AG10803 (cell line): Measurements from ENCODE around the gene PCSK1.
A peak's percentile ranks its signal among the peaks of the same experiment; 100 is the strongest.

Experiments
- DNase-seq: peaks from one replicate; pipeline ENCODE4 v3.0.0; 2010; ENCODE audit warnings: low read depth
- H3K4me3 ChIP-seq: 2 replicates; pipeline ENCODE4 v1.5.1; 2011; ENCODE audit warnings: mild to moderate bottlenecking, low read length, control low read depth
- CTCF ChIP-seq: conservative IDR thresholded peaks from 2 replicates; pipeline ENCODE4 v1.5.1; 2011; ENCODE audit warnings: mild to moderate bottlenecking, low read length, control low read depth, inconsistent platforms

The PCSK1 gene

GRCh38 chr5:96350678-96351077, 82.4 kb downstream of the PCSK1 start:
- no peak overlapping the region for H3K4me3 ChIP-seq
- peak; percentile 44 for DNase-seq
- TF ChIP-seq CTCF: no peak

- TF ChIP-seq CTCF: no peak
- no peak overlapping the region for H3K4me3 ChIP-seq
- no peak for DNase-seq
Observed at GRCh38 chr5:96348536-96348935, 84.5 kb downstream of the PCSK1 start.

GRCh38 chr5:96347502-96348292, 85.4 kb downstream of the PCSK1 start:
- no peak for TF ChIP-seq CTCF

GRCh38 chr5:96344678-96345577, 88.1 kb downstream of the PCSK1 start:
- TF ChIP-seq CTCF: peak; percentile 76
- peak; percentile 82 for DNase-seq
- H3K4me3 ChIP-seq: no peak overlapping the region

More at GRCh38 chr5:96347502-96348292, 85.4 kb downstream of the PCSK1 start:
- H3K4me3 ChIP-seq: no peak overlapping the region
- DNase-seq: no peak

GRCh38 chr5:96343094-96343493, 90.0 kb downstream of the PCSK1 start:
- TF ChIP-seq CTCF: no peak
- DNase-seq: no peak
- H3K4me3 ChIP-seq: no peak overlapping the region

- TF ChIP-seq CTCF: no peak
- peak; percentile 43 for DNase-seq
Observed at GRCh38 chr5:96342581-96342980, 90.5 kb downstream of the PCSK1 start.

More at GRCh38 chr5:96342581-96342980, 90.5 kb downstream of the PCSK1 start:
- H3K4me3 ChIP-seq: no peak overlapping the region
